ENCODE measurements around the gene KIAA1958.
A peak's percentile ranks its signal among the peaks of the same experiment; 100 is the strongest.
"Not testable (repeated sequence)": the region's sequence is repeated elsewhere in the genome, so short reads cannot be mapped to it uniquely, and the experiment has no call there.

KIAA1958 gene

GRCh38 chr9:112670991-112671625 lies 184.5 kb downstream of the KIAA1958 start:
- no peak for DNase-seq

- DNase-seq: not testable (repeated sequence)
These were observed 186.6 kb downstream of the KIAA1958 start for GRCh38 chr9:112673221-112673620.

DNA sequence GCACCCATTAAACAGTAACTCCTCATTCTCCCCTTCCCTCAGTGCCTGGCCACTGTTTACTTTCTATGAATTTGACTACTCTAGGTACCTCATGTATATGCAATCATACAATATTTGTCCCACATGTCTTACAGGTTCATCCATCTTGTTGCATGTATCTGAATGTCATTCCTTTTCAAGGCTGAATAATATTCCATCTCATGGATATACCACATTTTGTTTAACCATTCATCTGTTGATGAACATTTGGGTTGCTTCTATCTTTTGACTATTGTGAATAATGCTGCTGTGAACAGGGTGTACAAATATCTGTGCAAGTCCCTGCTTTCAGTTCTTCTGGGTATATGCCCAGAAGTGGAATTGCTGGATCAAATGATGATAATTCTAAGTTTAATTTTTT lies 190.4 kb downstream of the KIAA1958 start:
- no peak for DNase-seq

DNA sequence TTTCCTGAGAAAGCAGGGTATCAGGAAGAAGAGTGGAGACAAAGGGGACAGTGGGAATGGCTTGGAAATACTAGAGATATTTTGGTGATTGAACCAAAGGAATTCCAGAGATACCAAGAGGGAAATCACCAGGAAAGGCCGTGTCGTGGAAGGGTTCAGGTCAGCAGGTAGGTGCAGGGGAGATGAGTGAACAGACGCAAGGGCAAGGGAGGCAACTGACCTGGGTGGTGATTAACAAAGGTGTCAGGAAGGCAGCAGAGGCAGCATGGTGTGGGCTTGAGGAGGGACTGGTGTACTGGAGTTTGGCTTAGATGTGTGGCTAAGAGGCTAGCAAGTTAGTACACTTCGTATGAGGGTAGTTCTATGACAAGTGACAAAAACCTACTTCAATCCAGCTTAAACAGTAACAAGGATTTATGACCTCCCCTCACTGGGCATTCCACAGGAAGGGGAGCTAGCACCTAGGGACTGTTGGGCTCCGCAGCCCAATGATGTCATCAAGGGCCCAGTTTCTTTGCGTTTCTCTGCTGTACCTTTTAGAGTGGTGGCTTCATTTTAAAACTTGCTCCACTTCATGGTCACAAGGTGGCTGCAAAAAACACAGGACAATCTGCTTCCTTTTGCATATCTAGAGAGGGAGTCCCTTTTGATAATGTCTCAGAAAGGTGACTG lies 194.2 kb downstream of the KIAA1958 start:
- no peak for DNase-seq

- DNase-seq: no peak
These were observed 202.6 kb downstream of the KIAA1958 start for GRCh38 chr9:112689161-112689740.

DNA sequence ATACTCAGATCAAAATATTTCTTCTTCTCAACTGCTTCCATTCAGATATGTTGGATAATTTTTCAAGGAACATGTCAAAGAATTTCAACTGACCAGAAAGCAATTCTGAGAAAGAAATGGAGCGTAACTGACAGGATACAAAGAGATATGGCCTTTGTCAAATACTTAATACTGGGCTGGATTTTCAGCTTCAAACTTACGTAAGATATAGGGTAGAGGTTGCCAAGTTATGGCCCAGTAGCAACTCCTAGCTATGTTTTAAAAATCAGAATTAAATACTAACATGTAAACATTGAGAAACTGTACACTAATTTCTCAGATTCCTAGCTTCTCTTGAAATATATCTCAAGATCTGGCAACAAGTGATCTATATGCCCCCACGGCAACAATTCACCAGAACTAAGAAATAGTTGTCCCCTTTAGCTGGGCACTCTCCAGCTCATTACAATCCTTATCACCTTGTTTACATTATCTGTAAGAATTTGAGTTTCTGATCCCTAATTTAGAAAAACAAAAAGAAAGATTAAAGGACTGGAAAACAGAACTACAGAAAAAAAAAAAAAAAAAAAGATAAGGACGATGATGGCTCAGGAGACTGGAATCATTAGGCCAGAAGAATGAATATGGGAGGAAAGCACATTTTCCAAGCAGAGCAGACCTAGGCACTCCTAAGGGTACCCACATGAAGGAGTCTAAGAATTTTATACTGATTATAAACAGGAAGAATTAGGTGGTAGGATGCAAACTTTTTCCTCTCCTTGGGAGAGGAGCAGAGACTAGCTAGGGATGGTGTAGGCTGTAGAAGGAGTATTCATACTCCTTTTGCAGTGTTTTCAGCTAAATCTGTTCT lies 208.3 kb downstream of the KIAA1958 start:
- no peak for DNase-seq

- DNase-seq: no peak
These were observed 209.8 kb downstream of the KIAA1958 start for GRCh38 chr9:112696461-112696860.

GRCh38 chr9:112699230-112699629 lies 212.6 kb downstream of the KIAA1958 start:
- DNase-seq: no peak

DNA sequence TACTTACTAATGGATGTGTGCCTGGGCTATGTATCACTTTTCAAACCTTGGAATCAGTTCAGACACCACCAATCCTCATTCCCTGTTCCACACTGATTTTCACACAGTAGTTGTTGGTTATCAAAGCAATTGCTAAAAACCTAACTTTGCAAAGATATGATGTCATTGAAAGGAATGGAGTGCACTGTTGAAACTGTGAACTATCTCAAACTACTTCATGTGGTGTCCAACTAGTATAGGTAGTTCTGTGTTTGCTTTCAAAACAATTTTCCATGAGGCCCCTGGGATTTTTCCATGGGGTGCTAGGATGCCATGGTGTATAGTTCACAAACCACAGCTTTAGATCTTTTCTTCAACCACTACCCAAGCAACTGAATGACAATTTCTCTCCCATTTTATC lies 213.5 kb downstream of the KIAA1958 start:
- DNase-seq: no peak

DNA sequence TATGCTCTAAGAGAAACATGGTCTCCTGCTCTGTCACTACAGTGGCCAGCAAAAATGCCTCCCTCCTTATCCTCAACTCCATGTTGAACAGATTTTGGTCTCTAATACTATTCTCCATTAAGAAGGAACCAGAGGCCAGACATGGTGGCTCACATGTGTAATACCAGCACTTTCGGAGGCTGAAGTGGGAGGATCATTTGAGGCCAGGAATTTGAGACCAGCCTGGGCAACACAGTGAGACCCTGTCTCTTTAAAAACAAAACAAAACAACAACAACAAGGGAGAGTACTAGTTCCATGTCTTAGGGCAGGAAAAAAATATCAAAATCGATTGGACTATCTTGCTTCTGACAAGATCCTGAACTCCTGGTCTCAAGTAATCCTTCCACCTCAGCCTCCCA lies 216.7 kb downstream of the KIAA1958 start:
- DNase-seq: no peak

- peak; percentile 25 for DNase-seq
These were observed 219.3 kb downstream of the KIAA1958 start for GRCh38 chr9:112705768-112706427.

DNA sequence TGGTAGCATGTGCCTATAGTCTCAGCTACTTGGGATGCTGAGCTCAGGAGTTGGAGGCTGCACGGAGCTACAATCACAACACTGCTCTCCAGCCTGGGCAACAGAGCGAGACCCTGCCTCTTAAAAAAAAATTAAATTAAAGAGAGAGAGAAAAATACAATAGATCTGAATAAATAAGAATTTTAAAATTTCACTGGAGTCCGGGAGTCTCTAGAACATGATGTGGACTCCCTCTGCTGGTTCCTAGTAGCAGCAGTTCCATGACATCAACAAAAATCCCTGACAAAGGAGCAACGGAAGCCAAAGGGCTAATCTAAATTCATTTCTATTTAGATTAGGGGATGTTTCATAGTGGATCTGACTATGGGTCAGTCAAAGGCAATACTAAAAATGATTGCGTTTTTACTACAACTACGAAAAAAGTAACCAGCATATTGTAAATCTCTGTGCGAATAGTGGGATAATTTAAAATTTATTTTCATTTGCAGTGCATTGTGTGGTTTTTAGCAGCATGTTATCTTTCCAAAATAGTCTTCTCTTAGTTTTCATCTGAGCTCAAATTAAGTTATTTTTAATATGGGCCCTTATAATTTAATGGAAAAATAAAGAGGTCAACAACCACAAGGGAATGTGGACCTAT lies 224.5 kb downstream of the KIAA1958 start:
- no peak for DNase-seq

DNA sequence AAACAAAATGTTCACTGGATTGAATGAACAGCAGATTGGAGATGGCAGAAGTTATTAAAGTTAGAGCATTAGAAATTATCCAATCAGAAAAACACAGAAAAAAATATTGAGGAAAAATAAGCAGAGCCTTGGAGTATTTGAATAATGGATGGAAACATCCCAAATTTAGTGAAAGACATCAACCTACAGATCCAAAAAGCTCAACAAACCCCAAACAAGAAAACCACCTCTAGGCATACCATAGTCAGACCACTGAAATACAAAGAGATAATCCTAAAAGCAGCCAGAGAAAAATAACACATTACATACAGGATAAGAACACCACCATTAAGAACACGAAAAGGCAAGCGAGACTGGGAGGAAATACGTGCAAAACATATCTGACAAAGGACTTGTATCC lies 226.1 kb downstream of the KIAA1958 start:
- DNase-seq: no peak

GRCh38 chr9:112717661-112718331 lies 231.2 kb downstream of the KIAA1958 start, which contains the start of gene INIP:
TSS of gene INIP (minus strand) at chr9:112718117. CDS start at chr9:112716485, 1,632 bp downstream.
- peak; percentile 91 for DNase-seq

Data from NCI-H1048 (cell line).